Karpas-422 (cell line): Measurements from ENCODE around the gene CDK14. TPM values are rescaled to one million over a fixed set of nuclear protein-coding genes. Genes with fewer than 3 reads are reported as not detected.

Experiments used
- DNase-seq: peaks from one replicate; pipeline ENCODE4 v3.0.0-alpha.2; 2015
- H2AFZ ChIP-seq: fragments of 200-600 bp; sonication (generic); 2 replicates; pipeline ENCODE4 v1.6.1; 2014; ENCODE audit warnings: antibody characterized with exemption, low read length, mixed read lengths
- H3K27ac ChIP-seq: fragments of 200-600 bp; sonication (generic); 2 replicates; pipeline ENCODE4 v1.5.1; 2014; ENCODE audit warnings: mild to moderate bottlenecking, low read length, moderate library complexity
- H3K27me3 ChIP-seq: fragments of 200-600 bp; sonication (generic); 2 replicates; pipeline ENCODE4 v1.6.1; 2014; ENCODE audit warnings: low read length, mixed read lengths
- H3K36me3 ChIP-seq: fragments of 200-600 bp; sonication (generic); 2 replicates; pipeline ENCODE4 v1.6.1; 2014; ENCODE audit warnings: low read length, mixed read lengths; ENCODE audit not compliant: insufficient read depth
- H3K4me1 ChIP-seq: fragments of 200-600 bp; sonication (generic); 2 replicates; pipeline ENCODE4 v1.6.1; 2014; ENCODE audit warnings: mild to moderate bottlenecking, low read length, mixed read lengths
- H3K4me2 ChIP-seq: fragments of 200-600 bp; sonication (generic); 2 replicates; pipeline ENCODE4 v1.6.1; 2014; ENCODE audit warnings: low read length, low read depth, mild to moderate bottlenecking; ENCODE audit not compliant: poor library complexity, severe bottlenecking
- H3K4me3 ChIP-seq: fragments of 200-600 bp; sonication (generic); 2 replicates; pipeline ENCODE4 v1.5.1; 2014; ENCODE audit warnings: mild to moderate bottlenecking, antibody characterized with exemption, low read length, mixed read lengths
- H3K79me2 ChIP-seq: fragments of 200-600 bp; sonication (generic); 2 replicates; pipeline ENCODE4 v1.6.1; 2014; ENCODE audit warnings: mild to moderate bottlenecking, low read length, mixed read lengths
- H3K9ac ChIP-seq: fragments of 200-600 bp; sonication (generic); 2 replicates; pipeline ENCODE4 v1.6.0; 2014; ENCODE audit warnings: low read length
- H3K9me2 ChIP-seq: fragments of 200-600 bp; sonication (generic), shearing (Covaris generic); replicated peaks from 2 replicates; pipeline ENCODE4 v1.6.0; 2014; ENCODE audit warnings: mild to moderate bottlenecking, low read length, moderate library complexity; ENCODE audit not compliant: insufficient read depth
- H3K9me3 ChIP-seq: fragments of 300-700, 200-600 bp; sonication (generic); 2 replicates; pipeline ENCODE4 v1.6.1; 2014; ENCODE audit warnings: low read length, mixed read lengths
- H4K20me1 ChIP-seq: fragments of 200-600 bp; sonication (generic); 2 replicates; pipeline ENCODE4 v1.6.1; 2014; ENCODE audit warnings: mild to moderate bottlenecking, antibody characterized with exemption, low read length, low read depth; ENCODE audit not compliant: insufficient read depth
- total RNA-seq: library from RNA; depleted of rRNA; stranded (reverse); fragments of >200 nt; shearing (Covaris generic); gene quantifications from 2 replicates; pipeline ENCODE4 v1.2.3, GENCODE V29; 2014; ENCODE audit warnings: low replicate concordance

CDK14 gene
- total RNA-seq, 1 experiment from 2014 or later = 121 TPM

DNA sequence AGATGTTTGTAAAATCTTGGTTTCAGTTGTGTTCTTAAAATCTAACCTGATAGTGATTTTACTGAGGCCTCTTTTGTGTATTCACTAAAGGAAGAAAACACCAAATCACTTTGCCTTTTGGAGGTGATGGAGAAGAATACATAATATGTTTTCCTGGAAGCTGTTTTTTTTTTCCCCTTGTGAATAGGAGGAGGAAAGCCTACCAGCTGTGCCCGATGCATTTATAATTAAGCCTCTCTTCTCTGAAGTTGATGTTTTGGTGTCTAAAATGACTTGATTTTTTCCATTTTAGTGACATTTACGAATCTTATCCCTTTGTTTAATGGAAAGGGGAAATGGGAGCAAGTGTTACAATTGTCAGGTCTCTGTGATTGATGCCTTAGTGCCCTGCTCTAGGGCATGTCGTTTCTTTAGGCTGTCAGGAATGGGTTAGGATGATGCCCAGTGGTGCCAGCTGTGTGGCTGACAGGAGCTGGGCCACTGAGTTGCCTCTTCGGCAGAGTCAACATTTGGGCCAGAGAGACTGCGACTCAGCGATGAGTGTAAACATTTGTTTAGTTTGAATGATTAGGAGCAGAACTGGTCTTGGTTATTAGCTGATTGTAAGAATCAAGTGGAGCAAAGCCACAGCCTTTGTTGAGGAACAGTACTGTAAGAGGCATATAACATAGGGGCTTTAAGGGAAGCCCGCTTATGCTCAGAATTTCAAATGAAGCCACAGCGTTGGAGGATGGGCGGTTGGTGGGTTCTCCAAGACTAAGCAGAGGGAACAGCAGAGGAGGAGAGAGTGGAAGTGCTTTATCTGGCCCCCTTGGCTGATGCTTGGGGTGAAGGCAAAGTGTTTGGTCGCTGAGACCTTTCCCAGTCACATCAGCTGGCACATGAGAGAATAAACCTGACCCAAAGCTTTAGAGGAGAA, 81.6 kb downstream of the CDK14 start:
- peaks cover 66% of the 10 kb centered on the region for H3K4me1 ChIP-seq
- no peaks in the 10 kb centered on the region for H3K27me3 ChIP-seq
- no peaks in the 10 kb centered on the region for H3K9me3 ChIP-seq
- H3K79me2 ChIP-seq = peaks cover 92% of the 10 kb centered on the region
- no peaks in the 10 kb centered on the region for H4K20me1 ChIP-seq
- H2AFZ ChIP-seq = no peak overlapping the region
- no peak for DNase-seq
- no peaks in the 10 kb centered on the region for H3K36me3 ChIP-seq
- H3K27ac ChIP-seq = no peak overlapping the region
- peak overlapping the region; percentile 12 for H3K4me2 ChIP-seq
- H3K4me3 ChIP-seq = no peak overlapping the region
- no peak overlapping the region for H3K9ac ChIP-seq
- no peaks in the 10 kb centered on the region for H3K9me2 ChIP-seq

DNA sequence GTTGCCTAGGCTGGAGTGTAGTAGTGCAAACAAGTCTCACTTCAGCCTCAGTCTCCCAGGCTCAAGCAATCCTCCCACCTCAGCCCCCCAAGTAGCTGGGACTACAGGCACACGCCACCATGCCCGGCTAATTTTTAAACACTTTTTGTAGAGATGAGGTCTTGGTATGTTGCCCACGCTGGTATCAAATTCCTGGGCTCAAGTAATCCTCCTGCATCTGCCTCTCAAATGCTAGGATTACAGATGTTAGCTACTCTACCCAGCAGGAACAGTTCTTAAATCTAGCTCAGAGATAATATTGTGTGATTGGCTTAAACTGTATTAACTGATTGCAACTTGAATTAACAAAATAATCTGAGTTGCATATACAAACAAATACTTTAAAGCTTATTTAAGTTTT, 82.9 kb downstream of the CDK14 start:
- peak overlapping the region; percentile 23; the same call in 1 of the 2 replicates for H3K27ac ChIP-seq
- no peaks in the 10 kb centered on the region for H4K20me1 ChIP-seq
- peaks cover 72% of the 10 kb centered on the region for H3K4me1 ChIP-seq
- H3K9ac ChIP-seq = no peak overlapping the region
- H3K27me3 ChIP-seq = no peaks in the 10 kb centered on the region
- H2AFZ ChIP-seq = no peak overlapping the region
- peaks cover 96% of the 10 kb centered on the region for H3K79me2 ChIP-seq
- DNase-seq = no peak
- peak overlapping the region; percentile 12 for H3K4me2 ChIP-seq
- H3K36me3 ChIP-seq = no peaks in the 10 kb centered on the region
- H3K9me3 ChIP-seq = no peaks in the 10 kb centered on the region
- no peak overlapping the region for H3K4me3 ChIP-seq
- no peaks in the 10 kb centered on the region for H3K9me2 ChIP-seq

DNA sequence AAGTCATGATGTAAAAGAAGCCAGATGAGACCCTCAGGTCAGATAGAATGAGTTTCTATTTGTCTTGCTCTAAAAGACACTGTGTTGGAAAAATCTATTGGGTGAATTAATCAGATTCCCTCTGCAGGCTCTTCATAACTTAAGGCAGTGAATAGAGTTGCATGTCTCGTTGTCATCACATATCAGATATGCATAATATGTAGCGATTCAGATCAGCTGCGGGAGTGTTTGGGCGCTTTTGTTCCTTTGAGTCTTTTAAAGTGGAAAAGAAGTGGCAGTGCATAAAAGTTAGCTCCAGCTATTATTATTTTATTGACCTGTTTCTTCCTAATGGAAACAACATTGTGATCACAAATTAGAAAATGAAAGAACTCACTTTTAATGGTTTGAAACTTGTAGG, 84.4 kb downstream of the CDK14 start:
- Histone ChIP-seq H4K20me1 (no peaks in the 10 kb centered on the region), H3K9me3 (no peaks in the 10 kb centered on the region), H3K27me3 (no peaks in the 10 kb centered on the region), H3K79me2 (peaks cover 91% of the 10 kb centered on the region), H3K36me3 (no peaks in the 10 kb centered on the region), H3K4me3 (no peak overlapping the region), H3K4me2 (no peak overlapping the region), H3K9me2 (no peaks in the 10 kb centered on the region), H2AFZ (no peak overlapping the region), H3K4me1 (peaks cover 66% of the 10 kb centered on the region), H3K9ac (no peak overlapping the region), H3K27ac (0 out of 2 replicates have a peak overlapping the region, but pooled peaks have one; percentile 1)
- no peak for DNase-seq

DNA sequence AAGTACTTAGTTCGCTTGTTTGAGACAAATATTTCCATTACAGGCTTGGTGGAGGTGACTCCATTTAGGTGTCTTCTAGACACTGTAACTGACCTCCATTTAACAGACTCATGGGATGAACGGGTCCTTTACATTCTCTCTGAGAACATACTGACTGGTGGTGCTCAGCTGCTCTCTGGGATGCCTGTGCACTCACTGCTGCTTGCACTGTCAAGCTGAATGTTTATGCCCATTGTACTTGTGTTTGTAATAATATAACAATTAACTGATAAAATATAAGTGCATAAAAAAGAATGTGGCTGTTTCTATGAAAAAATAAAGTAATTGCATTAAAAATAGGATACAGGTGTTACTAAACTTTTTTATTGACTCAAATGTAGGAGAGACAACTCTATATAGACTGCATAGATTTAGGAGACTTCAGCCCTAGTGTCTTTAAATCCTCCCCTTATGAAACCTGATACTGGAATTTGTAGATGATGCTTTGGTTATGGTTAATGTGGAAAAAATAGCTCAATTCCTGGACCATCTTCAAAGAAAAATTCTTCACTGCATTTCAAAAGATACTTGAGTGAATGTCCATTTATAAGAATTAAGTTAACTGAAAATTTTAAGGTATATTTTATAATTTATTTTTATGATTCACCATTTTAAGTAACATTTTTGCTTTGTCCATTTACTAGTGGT, 85.4 kb downstream of the CDK14 start:
- peaks cover 85% of the 10 kb centered on the region for H3K79me2 ChIP-seq
- H3K4me3 ChIP-seq = no peak overlapping the region
- no peaks in the 10 kb centered on the region for H3K9me3 ChIP-seq

DNA sequence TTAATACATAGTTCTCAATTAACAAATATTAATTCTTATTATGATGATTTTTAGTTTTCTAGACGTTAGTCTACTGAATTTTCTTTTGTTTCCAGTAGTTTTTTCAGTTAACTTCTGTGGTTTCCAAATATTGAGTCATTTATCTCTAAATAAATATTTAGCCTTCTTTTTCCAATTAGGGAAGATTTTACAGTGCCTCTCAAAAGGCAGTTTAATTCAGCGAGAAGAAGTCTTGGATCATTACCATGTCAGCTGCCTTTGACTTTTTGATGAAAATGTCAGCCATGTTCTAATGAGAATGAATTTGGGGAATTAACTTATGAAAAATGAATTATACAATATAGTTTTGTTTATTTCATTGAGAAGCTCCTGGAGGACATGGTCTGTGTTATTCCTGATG, 90.0 kb downstream of the CDK14 start:
- no peak overlapping the region for H3K4me2 ChIP-seq

More for the DNA sequence above, 85.4 kb downstream of the CDK14 start:
- no peaks in the 10 kb centered on the region for H3K36me3 ChIP-seq
- no peak for DNase-seq
- H3K4me2 ChIP-seq = no peak overlapping the region
- no peaks in the 10 kb centered on the region for H4K20me1 ChIP-seq
- H3K27ac ChIP-seq = 0 out of 2 replicates have a peak overlapping the region, but pooled peaks have one; percentile 1
- no peaks in the 10 kb centered on the region for H3K9me2 ChIP-seq
- H3K4me1 ChIP-seq = peaks cover 66% of the 10 kb centered on the region
- no peak overlapping the region for H2AFZ ChIP-seq
- H3K27me3 ChIP-seq = no peaks in the 10 kb centered on the region
- H3K9ac ChIP-seq = no peak overlapping the region

DNA sequence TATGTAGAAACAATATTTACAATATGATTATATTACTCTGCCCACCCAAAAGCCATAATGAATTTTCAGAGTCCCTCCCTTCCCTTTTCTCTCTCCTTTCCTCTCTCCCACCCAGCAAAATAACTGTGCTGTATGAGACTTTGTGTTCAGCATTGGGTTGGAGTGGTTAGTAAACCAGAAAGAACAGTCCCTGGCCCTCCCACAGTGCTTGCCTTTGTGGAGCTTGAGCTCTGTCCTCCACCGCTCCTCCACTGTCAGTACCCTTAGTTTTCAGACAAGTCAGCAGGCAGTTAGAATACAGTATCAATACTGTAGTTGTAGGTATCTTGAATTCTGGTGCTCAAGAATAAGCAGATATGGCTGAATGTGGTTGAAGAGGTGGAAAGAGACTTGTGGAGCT, 92.7 kb downstream of the CDK14 start:
- H3K9me2 ChIP-seq = no peaks in the 10 kb centered on the region

More for the DNA sequence above, 90.0 kb downstream of the CDK14 start:
- H3K27ac ChIP-seq = no peak overlapping the region
- H3K27me3 ChIP-seq = no peaks in the 10 kb centered on the region
- no peak for DNase-seq
- peaks cover 79% of the 10 kb centered on the region for H3K79me2 ChIP-seq
- no peak overlapping the region for H3K9ac ChIP-seq
- H2AFZ ChIP-seq = no peak overlapping the region
- H4K20me1 ChIP-seq = no peaks in the 10 kb centered on the region
- H3K9me3 ChIP-seq = no peaks in the 10 kb centered on the region
- H3K4me1 ChIP-seq = peaks cover 74% of the 10 kb centered on the region
- no peaks in the 10 kb centered on the region for H3K36me3 ChIP-seq
- H3K4me3 ChIP-seq = no peak overlapping the region
- no peaks in the 10 kb centered on the region for H3K9me2 ChIP-seq

DNA sequence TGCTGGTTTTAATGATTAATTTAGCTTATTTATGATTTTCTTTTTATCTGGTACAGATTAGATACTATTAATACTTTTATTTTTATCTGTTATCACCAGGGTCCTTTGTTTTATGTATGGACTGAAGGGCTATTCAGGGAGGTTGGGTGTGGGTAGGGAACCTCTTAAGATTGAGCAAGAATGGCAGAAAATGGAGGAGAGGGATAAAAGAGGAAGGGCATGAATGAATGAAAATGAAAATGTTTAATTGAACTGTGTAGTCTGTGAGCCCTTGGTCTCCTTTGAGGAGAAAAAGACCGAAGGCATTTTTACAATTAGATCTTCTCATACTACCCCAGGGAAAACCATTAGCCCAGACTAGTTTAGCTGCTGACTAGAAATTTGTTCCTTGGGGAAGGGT, 93.1 kb downstream of the CDK14 start:
- Histone ChIP-seq H3K4me2 (peak overlapping the region; percentile 61), H2AFZ (no peak overlapping the region), H3K27me3 (no peaks in the 10 kb centered on the region), H3K36me3 (no peaks in the 10 kb centered on the region), H3K79me2 (peaks cover 79% of the 10 kb centered on the region), H3K9me3 (no peaks in the 10 kb centered on the region), H4K20me1 (no peaks in the 10 kb centered on the region), H3K4me3 (peak overlapping the region; percentile 33), H3K4me1 (peaks cover 75% of the 10 kb centered on the region), H3K27ac (peak overlapping the region; percentile 73), H3K9ac (peak overlapping the region; percentile 32; the same call in 1 of the 2 replicates), H3K9me2 (no peaks in the 10 kb centered on the region)
- DNase-seq = peak; percentile 49

More for the DNA sequence above, 92.7 kb downstream of the CDK14 start:
- H3K9ac ChIP-seq = peak overlapping the region; percentile 32; the same call in 1 of the 2 replicates
- H4K20me1 ChIP-seq = no peaks in the 10 kb centered on the region
- H3K27me3 ChIP-seq = no peaks in the 10 kb centered on the region
- no peaks in the 10 kb centered on the region for H3K9me3 ChIP-seq
- H3K4me3 ChIP-seq = peak overlapping the region; percentile 24; the same call in 1 of the 2 replicates
- peak overlapping the region; percentile 61 for H3K4me2 ChIP-seq
- peaks cover 79% of the 10 kb centered on the region for H3K79me2 ChIP-seq
- no peak for DNase-seq
- 0 out of 2 replicates have a peak overlapping the region, but pooled peaks have one; percentile 2 for H2AFZ ChIP-seq
- peaks cover 78% of the 10 kb centered on the region for H3K4me1 ChIP-seq
- H3K27ac ChIP-seq = peak overlapping the region; percentile 73
- H3K36me3 ChIP-seq = no peaks in the 10 kb centered on the region
